ENCODE results near the gene MRPS7. TPM values are rescaled to one million over a fixed set of nuclear protein-coding genes. Genes with fewer than 3 reads are reported as not detected.
A peak's percentile ranks its signal among the peaks of the same experiment; 100 is the strongest.
"Not testable (repeated sequence)": the region's sequence is repeated elsewhere in the genome, so short reads cannot be mapped to it uniquely, and the experiment has no call there.

MRPS7 gene
- total and polyA plus RNA-seq, 5 donors from 2014 or later: 32.3 to 141 (median 120) TPM

DNA sequence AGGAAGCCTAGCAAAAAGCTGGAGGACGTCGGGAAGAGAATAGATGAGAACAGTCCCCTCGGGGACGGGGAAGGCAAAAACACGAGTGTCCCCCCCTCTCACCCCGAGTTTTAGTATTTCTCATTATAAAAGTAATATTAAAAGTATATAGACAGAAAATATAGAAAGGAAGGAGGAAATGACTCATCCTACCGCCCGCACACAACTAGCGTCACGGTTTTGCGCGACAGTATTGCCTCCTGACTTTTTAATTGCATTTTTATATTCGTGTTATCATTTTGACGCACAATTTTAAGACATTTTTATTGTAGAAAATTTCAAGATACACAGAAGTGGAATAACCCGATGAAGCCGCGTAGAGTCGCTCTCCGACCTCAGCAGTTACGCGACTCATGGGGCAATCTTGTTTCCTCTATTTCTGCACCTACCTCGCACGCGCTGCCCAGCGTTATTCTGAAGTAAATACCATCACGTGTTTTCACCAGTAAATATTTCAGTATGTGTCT, 28.2 kb downstream of the MRPS7 start:
- Mint-ChIP-seq H3K4me1 (peaks cover 4 to 24% (median 12%) of the 10 kb centered on the region in 4 donors), H3K27me3 (no peaks in the 10 kb centered on the region), H3K4me3 (peak overlapping the region; percentile 95 to 100 (median 100)), H3K27ac (peak overlapping the region; percentile 99 to 100 (median 99)), H3K36me3 (no peaks in the 10 kb centered on the region), H3K9me3 (no peaks in the 10 kb centered on the region)
- Histone ChIP-seq H3K27ac (ENCODE audit: insufficient read depth, low read length, poor library complexity, severe bottlenecking) (peak overlapping the region; percentile 99), H3K36me3 (ENCODE audit: control insufficient read depth, insufficient read depth, low read length) (peaks cover 12% of the 10 kb centered on the region), H3K4me1 (ENCODE audit: control insufficient read depth, insufficient read depth, low read length, poor library complexity, severe bottlenecking) (peaks cover 15% of the 10 kb centered on the region), H3K27me3 (ENCODE audit: control insufficient read depth, insufficient read depth, low read length) (no peaks in the 10 kb centered on the region), H3K4me3 (ENCODE audit: low read depth, low read length) (peak overlapping the region; percentile 89), H3K9me3 (ENCODE audit: control insufficient read depth in 2 of 2, low read length in 2 of 2) (no peaks in the 10 kb centered on the region)
- DNase-seq: peak; percentile 66 to 87 (median 80)
- ATAC-seq (ENCODE audit: low read depth in 2 of 2): peak; percentile 23 to 27

DNA sequence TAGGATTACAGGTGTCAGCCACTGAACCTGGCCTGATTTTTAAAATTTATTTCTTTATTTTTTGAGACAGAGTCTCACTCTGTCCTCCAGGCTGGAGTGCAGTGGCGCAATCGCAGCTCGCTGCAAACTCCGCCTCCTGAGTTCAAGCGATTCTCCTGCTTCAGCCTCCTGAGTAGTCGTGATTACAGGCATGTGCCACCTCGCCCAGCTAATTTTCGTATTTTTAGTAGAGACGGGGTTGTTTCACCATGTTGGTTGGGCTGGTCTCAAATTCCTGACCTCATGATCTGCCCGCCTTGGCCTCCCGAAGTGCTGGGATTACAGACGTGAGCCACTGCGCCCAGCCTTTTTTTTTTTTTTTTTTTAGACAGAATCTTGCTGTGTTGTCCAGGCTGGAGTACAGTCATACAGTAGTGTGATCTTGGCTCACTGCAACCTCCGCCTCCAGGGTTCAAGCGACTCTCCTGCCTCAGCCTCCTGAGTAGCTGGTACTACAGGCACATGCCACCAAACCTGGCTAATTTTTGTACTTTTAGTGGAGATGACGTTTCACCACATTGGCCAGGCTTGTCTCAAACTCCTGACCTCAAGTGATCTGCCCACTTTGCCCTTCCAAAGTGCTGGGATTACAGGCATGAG, 31.2 kb downstream of the MRPS7 start:
- ATAC-seq (ENCODE audit: low read depth in 2 of 2); H3K27ac ChIP-seq (ENCODE audit: insufficient read depth, low read length, poor library complexity, severe bottlenecking); H3K36me3 ChIP-seq (ENCODE audit: control insufficient read depth, insufficient read depth, low read length); H3K36me3 Mint-ChIP-seq; DNase-seq; H3K27me3 Mint-ChIP-seq; H3K27ac Mint-ChIP-seq; H3K27me3 ChIP-seq (ENCODE audit: control insufficient read depth, insufficient read depth, low read length); H3K4me3 ChIP-seq (ENCODE audit: low read depth, low read length); H3K9me3 Mint-ChIP-seq; H3K9me3 ChIP-seq (ENCODE audit: control insufficient read depth in 2 of 2, low read length in 2 of 2): not testable (repeated sequence)
- H3K4me1 Mint-ChIP-seq: peaks cover 10 to 44% (median 25%) of the 10 kb centered on the region in 4 donors
- H3K4me1 ChIP-seq (ENCODE audit: control insufficient read depth, insufficient read depth, low read length, poor library complexity, severe bottlenecking): peaks cover 31% of the 10 kb centered on the region
- peak overlapping the region in 3 of 4 donors; percentile 15 to 43 (median 21) for H3K4me3 Mint-ChIP-seq

DNA sequence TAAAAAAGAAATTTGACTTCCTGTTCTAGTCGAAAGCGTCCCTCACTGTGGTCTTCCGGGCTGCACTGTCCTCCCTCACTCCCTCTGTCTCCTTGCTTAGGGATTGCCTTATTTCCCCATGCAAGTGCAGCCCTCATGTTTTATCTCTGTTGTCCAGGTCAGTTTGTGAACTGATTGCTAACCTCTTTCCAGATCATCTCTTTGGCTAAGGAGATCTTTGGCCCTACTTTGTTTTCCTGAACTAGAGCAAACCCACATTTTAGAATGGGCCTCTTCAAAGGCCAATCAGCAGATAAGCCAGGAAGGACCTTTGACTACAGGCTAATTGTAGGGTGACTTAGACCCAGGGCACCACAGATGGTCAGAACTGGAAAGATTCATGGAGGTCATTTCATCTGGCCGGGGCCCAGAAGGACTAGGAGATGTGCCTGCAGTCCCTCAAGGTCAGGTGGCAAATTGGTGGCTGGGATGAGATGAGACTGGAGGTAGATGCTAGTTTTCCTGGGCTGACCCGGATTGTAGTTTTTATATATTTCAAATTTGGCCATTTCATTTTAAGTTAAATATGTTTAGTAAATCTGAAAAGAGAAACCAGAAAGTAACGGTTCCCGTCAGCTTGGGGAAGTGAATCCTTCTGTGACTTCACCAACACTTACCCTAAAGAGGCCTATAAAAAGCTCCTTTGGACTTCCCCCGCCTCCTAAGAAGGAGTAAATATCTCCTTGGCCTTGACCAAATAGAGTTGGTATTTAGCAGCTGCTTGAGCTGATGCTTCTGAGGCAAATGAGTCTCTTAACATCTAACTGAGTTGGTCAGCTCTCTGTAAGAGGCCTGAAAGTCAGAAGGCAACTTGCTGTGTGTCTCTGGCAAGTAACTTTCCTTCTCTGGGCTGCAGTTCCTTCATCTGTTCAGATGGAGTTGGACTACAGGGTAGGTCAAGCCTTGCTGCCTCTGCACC, 33.8 kb downstream of the MRPS7 start:
- peaks cover 5 to 27% (median 15%) of the 10 kb centered on the region in 4 donors for H3K4me1 Mint-ChIP-seq
- H3K9me3 ChIP-seq (ENCODE audit: control insufficient read depth in 2 of 2, low read length in 2 of 2): no peaks in the 10 kb centered on the region
- peak overlapping the region; percentile 28 to 64 (median 60) for H3K27ac Mint-ChIP-seq
- DNase-seq (peak in 1 of 3 donors; percentile 59), ATAC-seq (ENCODE audit: low read depth in 2 of 2) (peak; percentile 49 to 57)
- H3K36me3 ChIP-seq (ENCODE audit: control insufficient read depth, insufficient read depth, low read length): no peaks in the 10 kb centered on the region
- H3K27me3 ChIP-seq (ENCODE audit: control insufficient read depth, insufficient read depth, low read length): no peaks in the 10 kb centered on the region
- H3K9me3 Mint-ChIP-seq: no peaks in the 10 kb centered on the region
- peaks cover 18% of the 10 kb centered on the region for H3K4me1 ChIP-seq (ENCODE audit: control insufficient read depth, insufficient read depth, low read length, poor library complexity, severe bottlenecking)
- peak overlapping the region; percentile 57 for H3K4me3 ChIP-seq (ENCODE audit: low read depth, low read length)
- H3K36me3 Mint-ChIP-seq: no peaks in the 10 kb centered on the region
- peak overlapping the region; percentile 66 for H3K27ac ChIP-seq (ENCODE audit: insufficient read depth, low read length, poor library complexity, severe bottlenecking)
- H3K4me3 Mint-ChIP-seq: peak overlapping the region; percentile 5 to 82 (median 26)
- no peaks in the 10 kb centered on the region for H3K27me3 Mint-ChIP-seq

DNA sequence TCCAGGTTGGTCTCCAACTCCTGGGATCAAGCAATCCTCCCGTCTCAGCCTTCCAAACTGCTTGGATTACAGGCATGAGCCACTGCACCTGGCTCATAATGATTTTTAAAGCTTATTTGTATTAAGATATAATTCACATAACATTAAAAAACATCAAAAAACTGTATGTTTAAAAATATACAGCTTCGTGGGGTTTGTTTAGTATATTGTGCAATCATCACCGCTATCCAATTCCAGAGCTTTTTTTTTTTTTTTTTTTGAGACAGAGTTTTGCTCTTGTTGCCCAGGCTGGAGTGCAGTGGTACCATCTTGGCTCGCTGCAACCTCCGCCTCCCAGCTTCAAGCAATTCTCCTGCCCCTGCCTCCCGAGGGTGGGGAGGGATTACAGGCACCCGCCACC, 38.6 kb downstream of the MRPS7 start:
- peaks cover 3 to 23% (median 12%) of the 10 kb centered on the region in 4 donors for H3K4me1 Mint-ChIP-seq
- no peak overlapping the region for H3K4me3 Mint-ChIP-seq
- no peak overlapping the region for H3K4me3 ChIP-seq (ENCODE audit: low read depth, low read length)
- H3K4me1 ChIP-seq (ENCODE audit: control insufficient read depth, insufficient read depth, low read length, poor library complexity, severe bottlenecking): peaks cover 13% of the 10 kb centered on the region
- no peak overlapping the region for H3K27ac ChIP-seq (ENCODE audit: insufficient read depth, low read length, poor library complexity, severe bottlenecking)
- H3K36me3 ChIP-seq (ENCODE audit: control insufficient read depth, insufficient read depth, low read length): no peaks in the 10 kb centered on the region
- no peaks in the 10 kb centered on the region for H3K9me3 Mint-ChIP-seq
- no peaks in the 10 kb centered on the region for H3K27me3 ChIP-seq (ENCODE audit: control insufficient read depth, insufficient read depth, low read length)
- no peaks in the 10 kb centered on the region for H3K9me3 ChIP-seq (ENCODE audit: control insufficient read depth in 2 of 2, low read length in 2 of 2)
- H3K27ac Mint-ChIP-seq: no peak overlapping the region
- H3K27me3 Mint-ChIP-seq: no peaks in the 10 kb centered on the region
- DNase-seq (no peak), ATAC-seq (ENCODE audit: low read depth in 2 of 2) (no peak)
- no peaks in the 10 kb centered on the region for H3K36me3 Mint-ChIP-seq

DNA sequence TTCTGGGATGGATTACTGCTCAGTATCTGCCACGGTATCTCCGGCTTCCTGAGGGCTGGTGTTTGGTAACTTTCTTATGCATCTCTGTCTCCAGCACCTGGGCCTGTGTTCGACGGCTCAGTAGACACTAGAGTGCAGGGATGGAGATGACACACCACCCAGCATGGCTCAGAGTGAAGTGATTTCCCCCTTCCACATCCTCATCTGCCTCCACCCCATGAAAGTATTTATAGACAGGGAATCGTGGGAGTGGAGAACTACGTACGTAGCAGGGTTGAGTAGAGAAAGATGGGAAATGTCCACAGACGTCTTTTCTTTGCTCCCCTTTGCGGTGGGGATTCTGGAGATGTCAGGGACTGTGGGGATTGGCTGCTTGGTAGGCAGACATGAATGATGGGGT, 39.4 kb downstream of the MRPS7 start:
- Mint-ChIP-seq H3K36me3 (no peaks in the 10 kb centered on the region), H3K27ac (peak overlapping the region in 1 of 3 donors; percentile 85), H3K4me1 (peaks cover 2 to 15% (median 8%) of the 10 kb centered on the region in 4 donors), H3K9me3 (no peaks in the 10 kb centered on the region), H3K27me3 (no peaks in the 10 kb centered on the region), H3K4me3 (peak overlapping the region in 1 of 4 donors; percentile 51)
- Histone ChIP-seq H3K4me1 (ENCODE audit: control insufficient read depth, insufficient read depth, low read length, poor library complexity, severe bottlenecking) (peaks cover 5% of the 10 kb centered on the region), H3K9me3 (ENCODE audit: control insufficient read depth in 2 of 2, low read length in 2 of 2) (no peaks in the 10 kb centered on the region), H3K27ac (ENCODE audit: insufficient read depth, low read length, poor library complexity, severe bottlenecking) (no peak overlapping the region), H3K27me3 (ENCODE audit: control insufficient read depth, insufficient read depth, low read length) (no peaks in the 10 kb centered on the region), H3K36me3 (ENCODE audit: control insufficient read depth, insufficient read depth, low read length) (no peaks in the 10 kb centered on the region), H3K4me3 (ENCODE audit: low read depth, low read length) (no peak overlapping the region)
- DNase-seq (no peak), ATAC-seq (ENCODE audit: low read depth in 2 of 2) (no peak)

DNA sequence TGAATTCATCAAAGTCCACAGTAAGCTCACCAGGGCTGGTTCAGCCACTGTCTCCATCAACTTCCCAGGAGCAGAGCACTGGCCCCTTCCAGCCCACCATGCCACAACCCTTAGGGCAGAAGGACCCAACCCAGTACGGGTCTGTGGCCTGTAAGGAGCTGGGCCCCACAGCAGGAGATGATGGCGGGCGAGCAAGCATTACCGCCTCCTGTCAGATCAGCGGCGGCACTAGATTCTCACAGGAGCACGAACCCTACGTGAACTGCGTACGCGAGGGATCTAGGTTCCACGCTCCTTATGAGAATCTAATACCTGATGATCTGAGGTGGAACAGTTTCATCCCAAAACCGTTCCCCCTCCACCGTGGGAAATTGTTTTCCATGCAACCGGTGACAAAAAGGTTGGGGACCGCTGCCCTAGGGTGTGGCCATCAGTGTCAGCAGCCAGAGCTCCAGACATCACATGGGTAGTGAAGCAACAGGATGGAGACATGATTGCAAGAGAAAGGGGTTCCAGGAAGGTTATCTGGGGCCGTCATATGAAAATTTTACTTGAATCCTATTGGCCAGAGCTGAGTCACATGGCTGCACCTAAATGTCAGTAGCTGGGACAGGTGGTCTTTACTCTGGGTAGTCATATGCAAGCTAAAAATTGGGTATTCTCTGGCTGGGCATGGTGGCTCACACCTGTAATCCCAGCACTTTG, 40.0 kb downstream of the MRPS7 start:
- Mint-ChIP-seq H3K36me3 (no peaks in the 10 kb centered on the region), H3K27me3 (no peaks in the 10 kb centered on the region), H3K4me3 (no peak overlapping the region), H3K4me1 (peaks cover 2 to 15% (median 7%) of the 10 kb centered on the region in 4 donors), H3K27ac (no peak overlapping the region), H3K9me3 (no peaks in the 10 kb centered on the region)
- Histone ChIP-seq H3K4me1 (ENCODE audit: control insufficient read depth, insufficient read depth, low read length, poor library complexity, severe bottlenecking) (peaks cover 5% of the 10 kb centered on the region), H3K36me3 (ENCODE audit: control insufficient read depth, insufficient read depth, low read length) (no peaks in the 10 kb centered on the region), H3K27me3 (ENCODE audit: control insufficient read depth, insufficient read depth, low read length) (no peaks in the 10 kb centered on the region), H3K4me3 (ENCODE audit: low read depth, low read length) (no peak overlapping the region), H3K27ac (ENCODE audit: insufficient read depth, low read length, poor library complexity, severe bottlenecking) (no peak overlapping the region), H3K9me3 (ENCODE audit: control insufficient read depth in 2 of 2, low read length in 2 of 2) (no peaks in the 10 kb centered on the region)
- ATAC-seq (ENCODE audit: low read depth in 2 of 2): no peak
- no peak for DNase-seq

DNA sequence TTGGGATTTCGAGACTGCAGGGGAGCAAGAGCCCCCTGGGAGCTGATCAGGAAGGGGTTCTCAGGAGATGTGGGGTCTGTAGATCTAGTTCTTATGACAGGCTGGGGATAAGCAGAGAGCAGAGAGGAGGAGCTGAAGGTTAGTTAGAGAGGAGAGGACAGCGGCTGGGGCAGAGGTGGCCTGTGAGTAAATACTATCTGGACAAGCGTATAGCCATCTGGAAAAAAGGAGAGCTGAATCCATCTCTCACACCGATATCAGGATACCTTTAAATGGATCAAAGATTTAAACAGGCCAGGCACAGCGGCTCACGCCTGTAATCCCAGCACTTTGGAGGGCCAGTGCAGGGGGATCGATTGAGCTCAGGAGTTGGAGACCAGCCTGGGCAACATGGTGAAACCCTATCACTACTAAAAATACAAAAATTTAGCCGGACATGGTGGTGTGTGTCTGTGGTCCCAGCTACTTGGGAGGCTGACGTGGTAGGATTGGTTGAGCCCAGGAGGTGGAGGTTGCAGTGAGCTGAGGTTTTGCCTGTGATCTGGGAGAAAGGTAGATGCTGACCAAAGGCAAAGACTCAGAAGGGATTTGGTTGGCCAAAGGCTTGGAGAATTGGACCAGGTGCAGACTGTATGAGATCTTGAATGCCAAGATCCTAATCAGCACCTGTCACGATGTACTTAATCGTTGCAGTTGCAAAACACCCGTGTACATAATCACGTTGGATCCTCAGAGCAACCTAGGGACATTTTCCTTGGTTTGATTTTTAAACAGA, 46.5 kb downstream of the MRPS7 start:
- no peaks in the 10 kb centered on the region for H3K36me3 ChIP-seq (ENCODE audit: control insufficient read depth, insufficient read depth, low read length)
- Mint-ChIP-seq H3K27me3 (no peaks in the 10 kb centered on the region), H3K4me1 (peaks cover 0 to 4% (median 1%) of the 10 kb centered on the region in 4 donors), H3K4me3 (no peak overlapping the region), H3K27ac (no peak overlapping the region), H3K36me3 (no peaks in the 10 kb centered on the region), H3K9me3 (no peaks in the 10 kb centered on the region)
- ATAC-seq (ENCODE audit: low read depth in 2 of 2) (no peak), DNase-seq (no peak)
- H3K9me3 ChIP-seq (ENCODE audit: control insufficient read depth in 2 of 2, low read length in 2 of 2): no peaks in the 10 kb centered on the region
- no peaks in the 10 kb centered on the region for H3K4me1 ChIP-seq (ENCODE audit: control insufficient read depth, insufficient read depth, low read length, poor library complexity, severe bottlenecking)
- no peaks in the 10 kb centered on the region for H3K27me3 ChIP-seq (ENCODE audit: control insufficient read depth, insufficient read depth, low read length)
- H3K4me3 ChIP-seq (ENCODE audit: low read depth, low read length): no peak overlapping the region
- H3K27ac ChIP-seq (ENCODE audit: insufficient read depth, low read length, poor library complexity, severe bottlenecking): no peak overlapping the region

Data from CD4-positive, CD25-positive, alpha-beta regulatory T cell (primary cell).